ENCODE measurements around the gene AKR1C2. TPM values are rescaled to one million over a fixed set of nuclear protein-coding genes. Genes with fewer than 3 reads are reported as not detected.
"Not testable (repeated sequence)": the region's sequence is repeated elsewhere in the genome, so short reads cannot be mapped to it uniquely, and the experiment has no call there.

AKR1C2 gene
- total RNA-seq, 4 donors from 2014 or later = 51.7 to 269 (median 192) TPM

DNA sequence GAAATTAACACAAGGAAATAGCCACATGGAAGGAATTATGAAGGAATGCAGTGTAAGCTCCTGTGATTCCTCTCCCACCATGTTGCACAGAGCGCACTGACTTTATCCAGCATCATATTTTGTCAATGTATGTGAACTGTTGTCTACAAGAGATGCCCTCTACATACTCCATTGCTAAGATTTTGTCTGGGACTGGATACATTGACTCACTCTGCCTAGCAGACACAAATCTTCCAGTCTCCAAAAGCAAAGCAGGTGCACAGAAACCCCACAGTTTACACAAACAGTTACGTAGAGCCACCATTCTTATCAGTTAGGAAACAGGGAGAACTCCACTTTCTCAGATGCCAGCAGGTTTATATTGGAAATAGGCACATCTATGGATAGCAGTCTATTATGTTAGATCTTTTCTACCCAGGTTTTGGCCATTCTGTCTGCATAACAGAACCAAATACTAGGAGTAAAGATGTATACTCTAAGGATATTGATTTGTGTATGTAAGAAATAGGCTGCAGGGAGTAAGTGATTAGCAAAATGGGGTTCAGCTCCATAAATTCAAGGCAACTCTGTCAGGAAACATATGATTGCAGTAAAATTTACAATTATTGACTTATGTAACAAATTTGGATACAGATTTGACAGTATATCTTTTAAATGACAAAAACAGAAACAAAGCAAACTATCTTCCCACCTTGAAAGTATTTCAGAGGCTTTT lies 1.5 kb downstream of the AKR1C2 start:
- ATAC-seq (ENCODE audit: low FRiP score) (no peak), DNase-seq (ENCODE audit: low spot score) (no peak)
- TF ChIP-seq, protein P1, sequence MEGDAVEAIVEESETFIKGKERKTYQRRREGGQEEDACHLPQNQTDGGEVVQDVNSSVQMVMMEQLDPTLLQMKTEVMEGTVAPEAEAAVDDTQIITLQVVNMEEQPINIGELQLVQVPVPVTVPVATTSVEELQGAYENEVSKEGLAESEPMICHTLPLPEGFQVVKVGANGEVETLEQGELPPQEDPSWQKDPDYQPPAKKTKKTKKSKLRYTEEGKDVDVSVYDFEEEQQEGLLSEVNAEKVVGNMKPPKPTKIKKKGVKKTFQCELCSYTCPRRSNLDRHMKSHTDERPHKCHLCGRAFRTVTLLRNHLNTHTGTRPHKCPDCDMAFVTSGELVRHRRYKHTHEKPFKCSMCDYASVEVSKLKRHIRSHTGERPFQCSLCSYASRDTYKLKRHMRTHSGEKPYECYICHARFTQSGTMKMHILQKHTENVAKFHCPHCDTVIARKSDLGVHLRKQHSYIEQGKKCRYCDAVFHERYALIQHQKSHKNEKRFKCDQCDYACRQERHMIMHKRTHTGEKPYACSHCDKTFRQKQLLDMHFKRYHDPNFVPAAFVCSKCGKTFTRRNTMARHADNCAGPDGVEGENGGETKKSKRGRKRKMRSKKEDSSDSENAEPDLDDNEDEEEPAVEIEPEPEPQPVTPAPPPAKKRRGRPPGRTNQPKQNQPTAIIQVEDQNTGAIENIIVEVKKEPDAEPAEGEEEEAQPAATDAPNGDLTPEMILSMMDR (IDR thresholded peaks at IDR 0.05) = no peak

DNA sequence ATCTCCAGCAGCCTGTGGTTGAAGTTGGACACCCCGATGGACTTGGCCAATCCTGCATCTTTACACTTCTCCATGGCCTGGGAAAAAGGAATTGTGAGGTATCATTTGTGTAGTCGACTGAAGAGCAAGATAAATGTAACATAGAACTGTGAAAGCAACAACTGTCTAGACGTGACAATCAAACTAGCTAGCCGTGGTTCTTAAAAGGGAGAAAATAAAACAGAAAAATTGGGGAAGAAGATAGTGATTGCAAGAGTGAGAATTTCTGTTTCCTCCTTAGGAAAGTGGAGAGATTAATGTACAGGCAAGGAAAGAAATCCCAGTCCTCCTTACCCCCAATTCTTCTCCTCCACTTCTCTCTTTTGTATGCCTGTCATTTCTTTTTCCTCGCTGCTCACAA lies 5.0 kb downstream of the AKR1C2 start:
- DNase-seq (ENCODE audit: low spot score) (no peak), ATAC-seq (ENCODE audit: low FRiP score) (no peak)
- TF ChIP-seq, protein P1 (IDR thresholded peaks at IDR 0.05) = no peak

DNA sequence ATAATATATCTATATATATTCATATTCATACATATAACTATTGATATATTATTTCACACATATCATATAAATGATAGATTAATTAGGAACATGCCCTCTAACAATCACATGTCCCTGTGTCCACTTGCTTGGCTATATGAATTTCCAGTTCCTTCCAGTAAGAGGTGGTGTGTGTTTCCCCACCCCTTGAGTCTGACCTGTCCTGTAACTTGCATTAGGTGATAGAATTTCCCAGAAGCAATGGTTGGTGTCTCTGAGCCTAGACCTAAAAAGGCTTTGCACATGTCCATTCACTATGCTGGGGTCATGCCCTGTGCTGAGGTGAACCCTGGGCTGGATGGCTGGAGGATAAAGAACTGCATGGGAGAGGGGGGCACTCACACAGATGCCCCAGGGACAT lies 9.4 kb downstream of the AKR1C2 start:
- not testable (repeated sequence) for DNase-seq (ENCODE audit: low spot score); ATAC-seq (ENCODE audit: low FRiP score)

DNA sequence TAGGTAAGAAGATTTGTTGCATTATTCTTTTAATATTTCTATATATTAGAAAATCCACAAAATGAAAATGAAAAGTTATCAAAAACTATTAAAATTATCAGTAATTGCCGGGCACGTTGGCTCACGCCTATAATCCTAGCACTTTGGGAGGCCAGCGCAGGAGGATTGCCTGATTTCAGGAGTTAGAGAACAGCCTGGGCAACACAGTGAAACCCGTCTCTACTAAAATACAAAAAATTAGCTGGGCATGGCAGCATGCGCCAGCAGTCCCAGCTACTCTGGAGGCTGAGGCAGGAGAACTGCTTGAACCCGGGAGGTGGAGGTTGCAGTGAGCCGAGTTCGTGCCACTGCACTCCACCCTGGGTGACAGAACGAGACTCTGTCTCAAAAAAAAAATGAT lies 11.1 kb downstream of the AKR1C2 start:
- DNase-seq (ENCODE audit: low spot score); ATAC-seq (ENCODE audit: low FRiP score): not testable (repeated sequence)

DNA sequence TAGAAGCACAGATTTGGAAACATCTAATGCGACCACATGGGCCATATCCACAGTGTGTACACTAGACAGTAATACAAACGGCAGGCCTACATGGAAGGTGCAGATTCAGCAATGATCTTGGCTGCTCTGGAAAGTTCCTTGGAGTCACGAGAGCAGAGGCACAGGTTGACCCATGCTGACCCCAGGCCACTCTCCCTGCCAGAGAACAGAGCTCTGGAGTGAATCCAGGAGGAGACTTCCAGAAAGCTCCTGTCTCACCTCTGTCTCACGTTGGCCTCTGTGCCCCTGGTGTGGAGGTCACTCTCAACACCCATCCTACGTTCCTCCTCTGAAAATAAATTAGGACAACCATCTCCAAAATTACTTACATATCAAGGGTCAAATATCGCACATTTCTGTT lies 12.2 kb downstream of the AKR1C2 start:
- DNase-seq (ENCODE audit: low spot score); ATAC-seq (ENCODE audit: low FRiP score): not testable (repeated sequence)

DNA sequence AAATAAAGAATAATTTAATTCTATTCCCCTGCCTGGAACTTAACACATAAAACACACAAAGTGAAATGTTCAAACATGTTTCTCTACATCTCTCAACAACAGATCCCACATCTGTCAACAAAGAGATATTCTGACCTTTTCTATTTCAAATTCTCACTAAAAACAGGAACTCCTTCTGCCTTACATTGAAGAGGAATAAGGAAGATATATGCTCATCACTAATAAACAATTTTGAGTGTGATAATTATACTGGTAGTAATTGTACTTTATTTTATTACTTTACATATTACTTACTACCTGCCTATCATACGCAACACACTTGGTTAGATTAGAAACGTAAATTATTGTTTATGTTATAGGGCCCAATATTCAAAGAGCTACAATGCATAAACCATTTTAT lies 13.4 kb downstream of the AKR1C2 start:
- TF ChIP-seq, protein P1 (IDR thresholded peaks at IDR 0.05) = no peak
- no peak for ATAC-seq (ENCODE audit: low FRiP score)
- DNase-seq (ENCODE audit: low spot score) = no peak

DNA sequence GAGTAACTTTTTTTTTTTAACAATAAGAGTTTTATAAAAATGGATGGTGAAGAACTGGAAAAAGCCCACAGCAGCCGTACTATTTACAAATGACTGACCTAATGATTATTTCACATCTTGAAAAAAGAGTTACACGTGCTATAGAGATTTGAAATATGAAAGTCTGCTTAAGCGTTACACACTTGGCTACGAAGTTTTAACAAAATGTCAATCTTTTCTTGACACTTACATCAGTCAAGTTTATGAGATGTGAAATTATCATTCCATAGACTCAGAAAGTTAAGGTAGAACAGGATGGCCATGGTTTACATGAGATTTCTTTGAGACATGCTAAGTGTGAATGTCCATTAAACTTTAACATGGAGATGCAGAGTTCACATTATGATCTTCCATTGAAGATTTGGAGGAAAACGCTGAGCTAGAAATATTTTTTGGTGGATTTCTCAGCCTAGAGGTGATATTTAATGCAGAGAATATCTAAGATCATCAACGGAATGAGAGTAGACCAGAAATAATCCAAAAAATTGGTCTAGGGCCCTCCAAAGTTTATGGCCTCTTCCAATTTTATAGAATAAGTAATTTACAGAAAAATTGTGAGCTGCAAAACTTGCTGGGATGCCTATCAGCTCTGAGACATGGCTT lies 15.5 kb downstream of the AKR1C2 start:
- DNase-seq (ENCODE audit: low spot score); ATAC-seq (ENCODE audit: low FRiP score): not testable (repeated sequence)

DNA sequence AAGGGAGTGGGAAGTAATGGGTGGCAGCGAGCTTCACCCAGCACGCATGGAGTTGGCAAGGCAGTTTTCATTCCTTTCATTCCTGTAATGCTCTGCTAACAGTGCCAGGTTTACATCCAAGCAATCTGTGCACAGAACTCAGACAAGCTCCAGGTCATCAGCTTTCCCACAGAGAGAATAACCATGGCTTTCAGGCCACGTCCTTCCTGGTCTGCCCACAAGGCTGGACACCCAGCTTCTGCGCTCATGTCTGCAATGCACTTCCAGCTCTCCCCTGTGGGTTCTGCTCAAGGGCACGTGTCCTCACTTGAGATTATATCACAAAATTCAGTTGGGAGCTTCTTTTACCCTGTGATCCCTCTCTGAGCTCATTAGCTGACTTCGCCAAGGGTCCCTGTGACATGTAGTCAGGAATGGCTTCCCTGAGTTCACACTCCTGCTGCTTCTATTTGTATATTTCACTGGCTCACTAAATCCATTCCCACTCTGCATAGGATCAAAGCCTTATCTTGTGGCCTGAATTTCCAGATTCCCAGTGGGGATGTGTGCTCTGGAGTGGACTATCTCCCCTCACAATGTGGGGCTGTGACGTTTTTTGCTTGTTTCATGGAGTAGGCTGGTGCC lies 18.6 kb downstream of the AKR1C2 start:
- TF ChIP-seq, protein P1 (IDR thresholded peaks at IDR 0.05) = no peak
- DNase-seq (ENCODE audit: low spot score) (no peak), ATAC-seq (ENCODE audit: low FRiP score) (peak; percentile 53)

DNA sequence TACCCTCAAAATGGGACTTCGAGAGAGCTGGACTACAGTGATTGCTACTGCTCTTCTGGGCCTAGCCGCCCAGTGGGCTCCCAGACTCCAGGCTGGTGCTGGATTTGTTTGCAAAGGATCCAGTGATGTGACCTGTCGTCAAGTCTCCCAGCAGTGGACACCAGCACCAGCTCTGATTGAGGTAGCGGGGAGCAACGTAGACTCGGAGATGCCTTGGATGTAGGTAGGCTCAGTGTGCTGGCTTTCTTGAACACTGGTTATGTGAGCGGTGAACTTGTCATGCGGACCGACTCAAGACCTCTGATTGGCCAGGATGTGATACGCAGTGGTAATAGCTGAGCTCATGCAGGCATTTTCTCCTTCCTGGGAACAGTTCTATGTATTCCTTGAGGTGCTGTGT lies 19.4 kb downstream of the AKR1C2 start:
- TF ChIP-seq, protein P1 (IDR thresholded peaks at IDR 0.05) = no peak
- ATAC-seq (ENCODE audit: low FRiP score) (no peak), DNase-seq (ENCODE audit: low spot score) (no peak)

Data from omental fat pad (tissue), 4 donors.